B cell (primary cell): ENCODE measurements around the gene TCEA3. TPM values are rescaled to one million over a fixed set of nuclear protein-coding genes. Genes with fewer than 3 reads are reported as not detected.

Source experiments
- ATAC-seq: fragments of 200-7000 bp; cut with Tn5 transposase; one replicate; pipeline ENCODE4 v1.10.0; 2021; ENCODE audit warnings: low read depth, mild to moderate bottlenecking, moderate number of reproducible peaks, moderate library complexity
- CTCF ChIA-PET: fragments of 350-600 bp; sonication (Branson Sonifier 250); formaldehyde crosslinking; loops from one replicate; lab custom pipeline; 2021; ENCODE audit warnings: antibody characterized with exemption, inconsistent platforms; lab: Charles Lee
- POLR2A ChIA-PET: fragments of 350-600 bp; sonication (Branson Sonifier 250); formaldehyde crosslinking; loops from one replicate; lab custom pipeline; 2021; ENCODE audit warnings: antibody characterized with exemption; lab: Charles Lee
- DNase-seq: peaks from one replicate; pipeline ENCODE4 v3.0.0; 2013
- H2AFZ ChIP-seq: 2 replicates; pipeline ENCODE4 v1.6.1; 2012; ENCODE audit warnings: mild to moderate bottlenecking, low read depth, low read length; ENCODE audit not compliant: insufficient read depth, poor library complexity, severe bottlenecking
- H3K27ac ChIP-seq, 2 donors: 1 replicate in 1 of 2; 2 replicates in 1 of 2; pipeline ENCODE4 v1.5.1; 2012 to 2013; ENCODE audit warnings: low read length in 2 of 2, mild to moderate bottlenecking in 2 of 2, moderate library complexity in 1 of 2
- H3K27me3 ChIP-seq, 4 experiments: fragments of 200-600 bp in 1 of 4; sonication (generic) in 1 of 4; replicated peaks in 1 of 4; 1 replicate in 2 of 4; 2 replicates in 2 of 4; pipeline versions ENCODE4 v1.6.1 to v1.7.0; 2013 to 2016; ENCODE audit warnings: low read length in 3 of 4, mild to moderate bottlenecking in 2 of 4, mixed read lengths in 1 of 4, moderate library complexity in 1 of 4; ENCODE audit not compliant: insufficient read depth in 4 of 4, control insufficient read depth in 3 of 4; ENCODE audit errors: control extremely low read depth in 1 of 4
- H3K36me3 ChIP-seq, 2 experiments: replicated peaks in 1 of 2; 1 replicate in 1 of 2; 2 replicates in 1 of 2; pipeline versions ENCODE4 v1.6.1 to v1.7.1; 2013; ENCODE audit warnings: low read length in 1 of 2; ENCODE audit not compliant: insufficient read depth in 2 of 2, control insufficient read depth in 1 of 2; ENCODE audit errors: control extremely low read depth in 1 of 2, extremely low read depth in 1 of 2
- H3K4me1 ChIP-seq, 2 donors: fragments of 200-600 bp in 1 of 2; sonication (generic) in 1 of 2; 1 replicate in 1 of 2; 2 replicates in 1 of 2; pipeline versions ENCODE4 v1.5.1 to v1.6.1; 2013 to 2017; ENCODE audit warnings: low read length in 2 of 2; ENCODE audit not compliant: control insufficient read depth in 2 of 2, insufficient read depth in 2 of 2
- H3K4me2 ChIP-seq: replicated peaks from 2 replicates; pipeline ENCODE3; 2012; ENCODE audit warnings: mild to moderate bottlenecking, low read depth, low read length; ENCODE audit not compliant: poor library complexity, severe bottlenecking
- H3K4me3 ChIP-seq, 5 experiments: fragments of 200-600 bp in 1 of 5; sonication (generic) in 1 of 5; 1 replicate in 3 of 5; 2 replicates in 2 of 5; pipeline versions ENCODE4 v1.5.1 to v1.7.0; 2011 to 2016; ENCODE audit warnings: low read length in 4 of 5, mild to moderate bottlenecking in 4 of 5, low read depth in 2 of 5, control low read depth in 1 of 5, moderate library complexity in 1 of 5; ENCODE audit not compliant: insufficient read depth in 1 of 5; ENCODE audit errors: control extremely low read depth in 1 of 5, extremely low read depth in 1 of 5
- H3K79me2 ChIP-seq: fragments of 200-600 bp; sonication (generic); one replicate; pipeline ENCODE4 v1.6.0; 2016; ENCODE audit warnings: low read length; ENCODE audit not compliant: control insufficient read depth, insufficient read depth
- H3K9ac ChIP-seq: fragments of 200-600 bp; sonication (generic); 2 replicates; pipeline ENCODE4 v1.6.1; 2017; ENCODE audit warnings: mild to moderate bottlenecking, low read length, moderate library complexity
- H3K9me3 ChIP-seq, 3 donors: one replicate each; pipeline versions ENCODE4 v1.6.1 to v1.7.1; 2013; ENCODE audit warnings: low read length in 2 of 3; ENCODE audit not compliant: control insufficient read depth in 2 of 3, insufficient read depth in 1 of 3; ENCODE audit errors: control extremely low read depth in 1 of 3
- H4K20me1 ChIP-seq: 2 replicates; pipeline ENCODE4 v1.6.0; 2012; ENCODE audit warnings: mild to moderate bottlenecking, low read length; ENCODE audit not compliant: insufficient read depth, control insufficient read depth, poor library complexity, severe bottlenecking
- H3K27ac Mint-ChIP-seq: one replicate; pipeline ENCODE4 v1.8.0; 2021; ENCODE audit warnings: mixed read lengths
- H3K27me3 Mint-ChIP-seq: one replicate; pipeline ENCODE4 v1.8.0; 2021; ENCODE audit warnings: mixed read lengths
- H3K4me1 Mint-ChIP-seq: one replicate; pipeline ENCODE4 v1.8.0; 2021; ENCODE audit warnings: mixed read lengths
- H3K4me3 Mint-ChIP-seq: one replicate; pipeline ENCODE4 v1.8.0; 2021; ENCODE audit warnings: mixed read lengths
- H3K9me3 Mint-ChIP-seq: one replicate; pipeline ENCODE4 v1.8.0; 2022; ENCODE audit warnings: mixed read lengths; ENCODE audit not compliant: insufficient read depth
- CTCF ChIP-seq: fragments of 200-600 bp; IDR thresholded peaks from one replicate; pipeline ENCODE4 v1.8.0; 2022; ENCODE audit warnings: antibody characterized with exemption, mild to moderate bottlenecking
- EZH2 ChIP-seq: IDR thresholded peaks from 2 replicates; pipeline ENCODE4 v1.6.1; 2012; ENCODE audit warnings: borderline replicate concordance, low read depth, mild to moderate bottlenecking, moderate library complexity, low read length; ENCODE audit not compliant: insufficient read depth, poor library complexity, severe bottlenecking
- WGBS: methylation state at CpG from one replicate; pipeline ENCODE4 v1.1.5; 2013; ENCODE audit warnings: missing lambda C conversion rate; ENCODE audit not compliant: insufficient coverage; 5-methylcytosine and 5-hydroxymethylcytosine counted together
- intact Hi-C: fragments of 100-400 bp; cut with micrococcal nuclease; formaldehyde crosslinking; loops from one replicate; pipeline ENCODE4 v1.10.0; 2022
- polyA plus RNA-seq: library from polyadenylated mRNA; depleted of rRNA; stranded (reverse); fragments of >200 nt; gene quantifications from 2 replicates; pipeline ENCODE4 v1.2.3, GENCODE V29; 2012
- total RNA-seq, 2 donors: library from RNA; stranded (reverse); fragments of 120-200 nt in 1 of 2; gene quantifications; 1 replicate in 1 of 2; 2 replicates in 1 of 2; pipeline versions ENCODE4 v1.2.3 to v1.2.4, GENCODE V29; 2013 to 2022

Gene TCEA3
- total and polyA plus RNA-seq, 2 donors (not counting 1 experiment from before 2014, with no cell fraction given) = 0.22 TPM; not detected in 1

- no peak overlapping the region for H3K27ac Mint-ChIP-seq
- Histone ChIP-seq H3K79me2 (no peaks in the 10 kb centered on the region), H3K4me3 (no peak overlapping the region), H3K27me3 (peaks cover 0 to 3% (median 0%) of the 10 kb centered on the region in 4 experiments), H3K4me1 (no peaks in the 10 kb centered on the region), H3K9ac (no peak overlapping the region), H4K20me1 (no peaks in the 10 kb centered on the region), H3K27ac (no peak overlapping the region), H3K4me2 (no peak overlapping the region), H3K36me3 (no peaks in the 10 kb centered on the region), H3K9me3 (no peaks in the 10 kb centered on the region), H2AFZ (no peak overlapping the region)
- WGBS = 95% methylated on average over 14 of the region's 15 CpGs
- intact Hi-C loops = no loop called here
- POLR2A ChIA-PET = no interaction called here
- TF ChIP-seq CTCF = no peak
- no peak for TF ChIP-seq EZH2
- no peak for DNase-seq
- H3K4me3 Mint-ChIP-seq = no peak overlapping the region
- ATAC-seq = no peak
- CTCF ChIA-PET = interaction anchor here (2.0 kb wide), 1 partner anchor 10 kb away, joined by 11 read pairs; no protein-coding TSS in a partner anchor
- H3K4me1 Mint-ChIP-seq = no peaks in the 10 kb centered on the region
- no peaks in the 10 kb centered on the region for H3K9me3 Mint-ChIP-seq
- H3K27me3 Mint-ChIP-seq = peaks cover 29% of the 10 kb centered on the region
Observed at GRCh38 chr1:23393706-23394105, 30.8 kb downstream of the TCEA3 start.

GRCh38 chr1:23392125-23392855 lies 32.3 kb downstream of the TCEA3 start:
- H3K4me3 ChIP-seq = no peak overlapping the region
- intact Hi-C loops = no loop called here
- DNase-seq = no peak
- no peak for ATAC-seq
- peaks cover 0 to 3% (median 0%) of the 10 kb centered on the region in 4 experiments for H3K27me3 ChIP-seq
- no peak overlapping the region for H3K4me3 Mint-ChIP-seq
- CTCF ChIA-PET = no interaction called here
- WGBS = 74% methylated on average over 1 of the region's 2 CpGs
- POLR2A ChIA-PET = no interaction called here
- H3K4me1 ChIP-seq = no peaks in the 10 kb centered on the region
- no peaks in the 10 kb centered on the region for H3K4me1 Mint-ChIP-seq
- no peak overlapping the region for H2AFZ ChIP-seq
- H3K9me3 Mint-ChIP-seq = no peaks in the 10 kb centered on the region
- peaks cover 29% of the 10 kb centered on the region for H3K27me3 Mint-ChIP-seq
- no peak overlapping the region for H3K9ac ChIP-seq
- H3K9me3 ChIP-seq = no peaks in the 10 kb centered on the region
- no peak overlapping the region for H3K4me2 ChIP-seq
- no peak overlapping the region for H3K27ac Mint-ChIP-seq
- H3K27ac ChIP-seq = no peak overlapping the region
- H4K20me1 ChIP-seq = no peaks in the 10 kb centered on the region
- TF ChIP-seq CTCF (no peak), EZH2 (no peak)
- H3K79me2 ChIP-seq = no peaks in the 10 kb centered on the region
- H3K36me3 ChIP-seq = no peaks in the 10 kb centered on the region
